NOMO-1 treated with DMSO at 0.1 percent for 48 hours (cell line): ENCODE results near the gene TSPEAR.

ENCODE experiments used
- DNase-seq: peaks from one replicate; lab custom pipeline; 2025; ENCODE audit not compliant: unreplicated experiment; lab: John Stamatoyannopoulos, UW

TSPEAR gene

DNA sequence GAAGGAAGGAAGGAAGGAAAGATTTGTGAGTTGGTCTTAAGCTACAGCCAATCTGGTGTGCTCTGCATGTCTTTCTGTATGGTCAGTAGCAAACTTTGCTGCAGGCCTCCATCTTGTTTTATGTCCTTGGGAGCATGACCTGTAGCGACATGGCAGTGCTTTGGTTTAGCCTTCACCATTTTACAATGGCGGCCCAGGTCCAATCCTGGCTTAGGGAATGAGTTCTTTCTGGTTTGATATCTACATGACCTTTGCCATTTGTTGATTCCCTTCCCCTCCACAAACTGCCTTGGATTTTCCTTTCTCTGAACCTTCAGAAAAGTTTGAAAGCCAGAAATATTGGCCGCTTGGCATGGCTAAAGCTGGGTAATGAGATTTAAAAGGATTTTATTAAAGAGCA is 30.5 kb upstream of the TSPEAR start:
- no peak for DNase-seq

GRCh38 chr21:44740742-44741141 is 29.4 kb upstream of the TSPEAR start:
- no peak for DNase-seq

GRCh38 chr21:44739316-44739715 is 27.9 kb upstream of the TSPEAR start:
- DNase-seq: no peak

DNA sequence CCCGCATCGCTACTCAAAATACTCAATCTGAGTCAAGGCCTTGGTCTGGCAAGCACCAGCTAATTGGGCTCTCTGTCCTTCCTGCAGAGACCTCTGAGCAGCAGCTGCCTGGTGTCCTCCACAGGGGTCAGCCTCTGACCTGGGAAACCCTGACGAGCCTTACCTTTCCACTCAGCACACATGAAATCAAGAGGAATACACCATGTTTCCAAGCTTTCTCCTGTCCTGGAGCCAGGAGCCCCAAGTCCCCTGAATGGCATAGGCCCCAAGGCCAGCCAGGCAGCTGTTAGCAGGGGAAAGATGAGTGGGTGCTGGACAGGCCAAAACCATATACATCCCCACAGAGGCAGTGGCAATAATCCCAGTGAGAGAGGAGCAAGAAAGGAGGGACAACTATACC is 27.2 kb upstream of the TSPEAR start:
- DNase-seq: no peak

DNA sequence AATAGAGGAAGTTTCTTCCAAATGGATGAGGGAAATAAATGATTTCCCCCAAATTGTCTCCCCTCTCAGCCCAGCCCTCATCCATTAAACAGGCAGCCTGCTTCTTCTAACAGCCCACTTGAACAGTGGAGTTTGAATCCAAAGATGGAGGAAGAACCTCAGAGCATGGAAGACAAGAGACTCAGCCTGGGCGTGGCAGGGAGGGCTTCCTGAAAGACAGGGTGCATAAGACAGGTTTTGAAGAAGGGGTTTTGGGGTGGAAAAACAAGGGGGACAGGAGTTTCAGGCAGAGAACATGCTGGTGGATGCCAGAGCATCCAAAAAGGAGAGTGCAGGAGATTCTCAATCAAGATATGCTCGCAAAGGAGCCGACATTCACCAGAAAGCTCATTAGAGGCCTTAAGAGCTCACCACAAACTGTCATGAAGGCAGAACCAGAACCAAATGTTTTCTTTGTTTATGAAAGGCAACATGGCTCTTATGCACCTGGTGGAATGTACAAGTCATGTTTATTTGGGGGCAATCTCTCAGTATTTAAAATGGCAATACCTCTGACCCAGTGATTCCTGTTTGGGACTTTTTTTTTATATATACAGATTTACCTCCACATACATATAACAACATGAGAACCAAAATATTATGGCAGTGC is 26.5 kb upstream of the TSPEAR start:
- no peak for DNase-seq

GRCh38 chr21:44736291-44737004 is 25.1 kb upstream of the TSPEAR start:
- no peak for DNase-seq

DNA sequence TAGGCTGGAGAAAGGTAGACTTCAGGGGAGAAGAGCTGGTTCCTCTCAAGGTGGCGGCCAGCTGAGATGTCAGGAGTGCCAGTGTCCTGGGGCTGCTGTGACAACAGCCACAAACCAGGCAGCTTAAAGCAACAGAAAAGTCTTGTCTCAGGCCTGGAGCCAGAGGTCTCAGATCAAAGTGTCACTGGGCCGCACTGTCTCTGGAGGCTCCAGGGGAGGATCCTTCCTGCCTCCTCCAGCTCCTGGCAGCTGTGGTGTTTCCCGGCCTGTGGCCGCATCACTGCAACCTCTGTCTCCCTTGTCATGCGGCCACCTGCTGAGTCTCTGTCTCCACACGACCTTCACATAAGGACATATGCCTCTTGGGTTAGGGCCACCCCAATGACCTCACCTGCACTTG is 24.4 kb upstream of the TSPEAR start:
- DNase-seq: no peak

DNA sequence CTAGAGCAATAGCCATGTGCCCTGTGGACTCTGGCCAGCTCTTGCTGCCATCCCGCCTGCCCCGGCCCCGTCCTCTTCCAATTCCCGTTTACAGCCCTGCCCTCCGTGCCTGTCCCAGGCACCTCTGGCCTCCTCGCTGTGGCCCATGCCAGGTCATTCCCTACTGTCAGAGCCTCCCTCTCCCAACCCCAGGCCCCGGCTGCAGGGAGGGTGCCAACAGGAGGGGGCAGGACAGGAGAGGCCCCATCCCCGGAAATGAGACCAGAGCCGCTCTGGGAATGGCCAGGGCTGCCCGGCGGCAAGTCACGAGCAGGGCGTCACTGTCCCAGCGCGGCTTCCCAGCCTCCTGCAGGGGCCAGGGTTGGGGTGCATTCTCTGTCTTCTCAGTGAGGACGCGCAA is 23.5 kb upstream of the TSPEAR start:
- DNase-seq: no peak

DNA sequence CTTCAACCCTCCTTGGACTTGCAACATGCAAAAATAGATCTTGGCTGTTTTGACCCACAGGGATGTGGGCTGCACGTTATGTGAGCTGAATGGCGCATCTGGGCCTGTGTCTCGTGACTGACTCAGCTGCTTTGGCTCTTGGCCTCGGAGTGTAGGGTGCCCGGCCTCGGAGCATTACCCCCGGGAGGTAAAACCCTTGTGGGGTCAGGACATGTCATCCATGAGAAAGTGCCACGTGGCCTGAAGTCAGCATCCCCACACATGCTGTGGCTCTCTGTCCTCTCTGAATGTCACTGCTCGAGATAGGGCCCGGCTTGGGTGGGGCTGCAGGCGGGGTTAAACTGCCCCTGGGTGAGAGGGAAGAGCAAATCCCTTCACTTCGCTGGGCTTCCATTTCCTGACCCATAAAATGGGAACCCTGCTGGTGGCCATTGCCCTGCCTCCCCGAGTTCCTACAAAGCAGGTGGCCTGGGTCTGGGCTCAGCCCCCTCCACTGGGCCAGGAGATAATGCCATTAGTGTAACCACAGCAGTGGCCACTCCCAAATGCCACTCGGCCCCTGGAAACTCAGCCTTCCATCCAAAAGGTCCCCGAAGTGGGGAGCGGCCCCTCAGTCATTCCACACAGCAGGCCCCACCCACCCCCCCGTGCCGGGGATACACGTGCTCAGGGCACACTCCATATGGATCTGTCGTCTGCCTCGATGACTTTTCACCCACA is 22.8 kb upstream of the TSPEAR start:
- no peak for DNase-seq

GRCh38 chr21:44732956-44733355 is 21.6 kb upstream of the TSPEAR start:
- DNase-seq: no peak

DNA sequence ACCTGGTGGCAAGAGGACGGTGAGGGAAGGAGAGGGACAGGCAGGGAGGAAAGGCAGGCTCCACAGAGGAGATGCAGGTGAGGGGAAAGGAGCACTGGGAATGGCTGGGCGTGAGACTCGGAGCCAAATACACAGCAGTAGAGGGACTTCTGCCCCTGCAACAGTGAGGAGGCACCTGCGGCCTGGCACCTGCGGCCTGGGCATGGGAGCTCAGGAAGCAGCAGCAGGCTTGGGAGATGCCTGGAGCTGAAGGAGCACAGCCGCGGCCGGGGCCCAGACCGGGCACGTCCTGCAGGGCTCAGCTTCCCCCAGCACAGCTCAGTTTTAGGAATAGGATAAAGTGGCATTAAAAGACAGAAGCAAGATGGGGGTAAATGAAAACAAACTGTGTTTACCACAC is 20.9 kb upstream of the TSPEAR start:
- no peak for DNase-seq

- DNase-seq: peak; percentile 26
Measured at GRCh38 chr21:44730951-44731579, 19.7 kb upstream of the TSPEAR start.

DNA sequence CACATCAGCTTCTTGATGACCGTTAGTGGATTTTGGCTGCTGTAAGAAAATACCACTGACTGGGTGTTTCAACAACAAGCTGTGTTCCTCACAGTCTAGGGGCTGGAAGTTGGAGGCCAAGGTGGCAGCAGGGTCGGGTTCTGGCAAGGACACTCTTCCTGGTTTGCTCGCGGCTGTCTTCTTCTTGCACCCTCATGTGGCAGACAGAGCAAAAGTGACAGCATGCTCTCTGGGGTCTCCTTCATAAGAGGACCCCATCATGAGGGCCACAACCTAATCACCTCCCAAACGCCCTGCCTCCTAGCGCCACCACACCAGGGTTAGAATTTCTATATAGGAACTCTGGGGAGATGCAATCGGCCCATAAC is 18.6 kb upstream of the TSPEAR start:
- no peak for DNase-seq

DNA sequence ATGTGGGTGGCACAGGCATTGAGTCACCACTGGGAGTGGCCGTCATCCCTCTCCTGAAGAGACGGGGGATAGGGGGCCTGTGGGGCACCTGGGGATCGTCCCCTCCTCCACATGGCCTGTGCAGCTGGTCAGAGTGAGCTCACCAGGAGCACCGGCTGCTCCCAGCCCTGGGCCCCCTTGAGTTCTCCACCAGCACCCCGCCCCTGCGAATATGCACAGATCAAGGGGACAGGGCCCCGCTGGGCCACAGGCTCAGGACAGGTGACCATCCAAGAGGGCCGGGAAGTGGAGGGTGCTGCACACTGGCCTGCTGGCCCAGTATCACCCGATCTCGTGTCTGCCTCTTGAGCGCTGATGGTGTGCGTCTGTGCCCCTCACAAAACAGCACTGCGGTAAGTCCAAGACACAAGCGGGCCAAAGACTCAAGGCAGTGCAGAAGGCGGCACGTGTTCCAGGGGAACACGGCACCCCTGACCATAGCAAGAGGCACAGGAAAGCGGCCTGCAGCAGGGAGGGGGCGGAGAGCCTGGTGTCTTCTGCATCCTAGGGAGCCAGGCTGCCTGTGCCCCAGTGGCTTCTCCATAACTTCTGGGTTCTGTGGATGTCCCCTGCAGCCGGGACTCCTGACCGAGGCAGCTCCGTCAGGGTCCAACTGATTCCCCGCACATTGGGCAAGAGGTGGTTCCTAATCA is 18.1 kb upstream of the TSPEAR start:
- no peak for DNase-seq

DNA sequence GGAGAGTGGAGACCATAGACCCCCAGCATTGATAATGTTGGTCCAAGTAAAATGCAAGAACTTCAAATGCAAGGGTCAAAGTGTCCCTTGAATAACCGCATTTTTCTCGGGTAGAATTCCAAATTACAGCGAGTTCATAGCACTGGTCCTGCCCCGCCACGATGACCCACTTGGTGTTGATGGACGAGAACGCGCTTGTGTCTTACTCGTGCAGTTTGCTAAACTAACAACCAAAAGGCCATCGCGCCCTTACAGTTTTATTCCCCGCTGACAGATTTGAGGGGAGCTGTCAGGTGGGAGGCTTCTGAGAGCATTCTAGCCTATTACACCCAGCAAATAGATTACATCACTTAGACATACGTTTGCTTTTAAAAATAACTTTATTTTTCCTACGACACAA is 17.3 kb upstream of the TSPEAR start:
- DNase-seq: no peak

GRCh38 chr21:44727757-44728156 is 16.4 kb upstream of the TSPEAR start:
- DNase-seq: no peak

- DNase-seq: no peak
Measured at GRCh38 chr21:44727321-44727720, 15.9 kb upstream of the TSPEAR start.

GRCh38 chr21:44726826-44727225 is 15.5 kb upstream of the TSPEAR start:
- DNase-seq: no peak

DNA sequence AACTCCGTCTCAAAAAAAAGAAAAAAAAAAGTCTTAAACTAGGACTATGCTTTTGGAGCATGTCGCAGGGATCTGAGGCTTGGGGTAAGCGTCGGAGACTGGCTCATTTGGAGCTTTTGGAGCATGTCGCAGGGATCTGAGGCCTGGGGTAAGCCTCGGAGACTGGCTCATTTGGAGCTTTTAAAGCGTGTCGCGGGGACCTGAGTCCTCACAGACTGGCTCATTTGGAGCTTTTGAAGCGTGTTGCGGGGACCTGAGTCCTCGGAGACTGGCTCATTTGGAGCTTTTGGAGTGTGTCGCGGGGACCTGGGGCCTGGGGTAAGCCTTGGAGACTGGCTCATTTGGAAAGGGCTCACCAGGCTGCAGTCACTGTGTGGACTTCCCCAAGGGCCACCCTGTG is 13.6 kb upstream of the TSPEAR start:
- no peak for DNase-seq

GRCh38 chr21:44724196-44724595 is 12.8 kb upstream of the TSPEAR start:
- DNase-seq: no peak
